Stimulated activated CD4-positive, alpha-beta T cell treated with anti-CD3 and anti-CD28 coated beads, TNF-alpha, amount 100 ng/mL, for 1 hour (primary cell): Measurements from ENCODE around the gene PPP6R3.
A peak's percentile ranks its signal among the peaks of the same experiment; 100 is the strongest.
"Not testable (repeated sequence)": the region's sequence is repeated elsewhere in the genome, so short reads cannot be mapped to it uniquely, and the experiment has no call there.

ENCODE experiments used
- DNase-seq, 3 donors: peaks; one replicate each; pipeline ENCODE4 v3.0.0-alpha.2; 2020; ENCODE audit warnings: low read depth in 3 of 3, low spot score in 1 of 3

Gene PPP6R3

GRCh38 chr11:68596231-68596630 lies 135.7 kb downstream of the PPP6R3 start:
- no peak for DNase-seq

GRCh38 chr11:68598816-68599653 lies 138.5 kb downstream of the PPP6R3 start:
- no peak for DNase-seq

GRCh38 chr11:68601147-68601546 lies 140.6 kb downstream of the PPP6R3 start:
- DNase-seq, result no peak

- DNase-seq, result no peak
These were observed 149.2 kb downstream of the PPP6R3 start for GRCh38 chr11:68609761-68610160.

GRCh38 chr11:68610452-68611116 lies 150.0 kb downstream of the PPP6R3 start:
- no peak for DNase-seq

GRCh38 chr11:68615657-68616056 lies 155.1 kb downstream of the PPP6R3 start:
- DNase-seq, result no peak

GRCh38 chr11:68617925-68618809 lies 157.6 kb downstream of the PPP6R3 start:
- no peak for DNase-seq

GRCh38 chr11:68621826-68622225 lies 161.3 kb downstream of the PPP6R3 start:
- DNase-seq, result no peak

GRCh38 chr11:68623706-68624105 lies 163.2 kb downstream of the PPP6R3 start:
- DNase-seq, result not testable (repeated sequence)

- DNase-seq, result not testable (repeated sequence)
These were observed 164.5 kb downstream of the PPP6R3 start for GRCh38 chr11:68625069-68625468.

GRCh38 chr11:68626236-68626635 lies 165.7 kb downstream of the PPP6R3 start:
- DNase-seq, result not testable (repeated sequence)

GRCh38 chr11:68628837-68629236 lies 168.3 kb downstream of the PPP6R3 start:
- not testable (repeated sequence) for DNase-seq

- not testable (repeated sequence) for DNase-seq
These were observed 171.8 kb downstream of the PPP6R3 start for GRCh38 chr11:68632375-68632774.

- DNase-seq, result peak in 1 of 3 donors; percentile 4
These were observed 172.2 kb downstream of the PPP6R3 start for GRCh38 chr11:68632802-68633201.

- not testable (repeated sequence) for DNase-seq
These were observed 174.1 kb downstream of the PPP6R3 start for GRCh38 chr11:68634606-68635005.

GRCh38 chr11:68635172-68635571 lies 174.6 kb downstream of the PPP6R3 start:
- not testable (repeated sequence) for DNase-seq

GRCh38 chr11:68635883-68636282 lies 175.3 kb downstream of the PPP6R3 start:
- DNase-seq, result not testable (repeated sequence)

- DNase-seq, result not testable (repeated sequence)
These were observed 178.8 kb downstream of the PPP6R3 start for GRCh38 chr11:68639322-68639721.

GRCh38 chr11:68641880-68642279 lies 181.3 kb downstream of the PPP6R3 start:
- DNase-seq, result no peak

- no peak for DNase-seq
These were observed 183.0 kb downstream of the PPP6R3 start for GRCh38 chr11:68643585-68643984.

- no peak for DNase-seq
These were observed 186.3 kb downstream of the PPP6R3 start for GRCh38 chr11:68646832-68647231.
